HepG2 (cell line): ENCODE measurements around the gene SPOP. TPM values are rescaled to one million over a fixed set of nuclear protein-coding genes. Genes with fewer than 3 reads are reported as not detected.

Source experiments
- AHR ChIP-seq: IDR thresholded peaks from 2 replicates; pipeline ENCODE4 v1.6.1; 2018; ENCODE audit warnings: missing genetic modification reagents, missing compliant biosample characterization
- BRF2 ChIP-seq: sonication (generic); formaldehyde crosslinking; IDR thresholded peaks from 2 replicates; pipeline ENCODE4 v1.8.1; 2022; ENCODE audit warnings: mild to moderate bottlenecking, missing genetic modification reagents
- CBX5 ChIP-seq: sonication (generic); formaldehyde crosslinking; IDR thresholded peaks from 2 replicates; pipeline ENCODE4 v1.4.0; 2020; ENCODE audit warnings: missing genetic modification reagents, borderline replicate concordance
- HIVEP1 ChIP-seq: sonication (generic); formaldehyde crosslinking; IDR thresholded peaks from 2 replicates; pipeline ENCODE4 v1.4.0; 2020; ENCODE audit warnings: mild to moderate bottlenecking, missing genetic modification reagents
- KAT2B ChIP-seq: fragments of 150-350 bp; IDR thresholded peaks from 2 replicates; pipeline ENCODE4 v1.6.1; 2014; ENCODE audit warnings: low read depth, low read length, borderline replicate concordance
- KDM4B ChIP-seq: sonication (generic); formaldehyde crosslinking; IDR thresholded peaks from 2 replicates; pipeline ENCODE4 v1.4.0; 2020; ENCODE audit warnings: missing genetic modification reagents
- NR3C1 ChIP-seq: sonication (generic); formaldehyde crosslinking; IDR thresholded peaks from 2 replicates; pipeline ENCODE4 v1.4.0; 2020; ENCODE audit warnings: missing genetic modification reagents
- PLSCR1 ChIP-seq: sonication (generic); formaldehyde crosslinking; IDR thresholded peaks from 2 replicates; pipeline ENCODE4 v1.5.0; 2020; ENCODE audit warnings: missing genetic modification reagents, mild to moderate bottlenecking, borderline replicate concordance
- RBM22 ChIP-seq: fragments of 200-400 bp; formaldehyde crosslinking; optimal IDR thresholded peaks from 2 replicates; pipeline ENCODE3; 2017; ENCODE audit warnings: mild to moderate bottlenecking, low read length, moderate library complexity
- TBX2 ChIP-seq: sonication (generic); formaldehyde crosslinking; IDR thresholded peaks from 2 replicates; pipeline ENCODE4 v1.5.0; 2020; ENCODE audit warnings: missing genetic modification reagents, mild to moderate bottlenecking, borderline replicate concordance
- ZBTB10 ChIP-seq: sonication (generic); formaldehyde crosslinking; IDR thresholded peaks from 2 replicates; pipeline ENCODE4 v1.4.0; 2020; ENCODE audit warnings: missing genetic modification reagents, borderline replicate concordance
- ZBTB25 ChIP-seq: IDR thresholded peaks from 2 replicates; pipeline ENCODE4 v1.6.1; 2018; ENCODE audit warnings: missing genetic modification reagents
- ZFX ChIP-seq: sonication (generic); formaldehyde crosslinking; IDR thresholded peaks from 2 replicates; pipeline ENCODE4 v1.4.0; 2020; ENCODE audit warnings: mild to moderate bottlenecking, low read depth, missing genetic modification reagents, moderate library complexity
- ZMYM4 ChIP-seq: sonication (generic); formaldehyde crosslinking; IDR thresholded peaks from 2 replicates; pipeline ENCODE4 v1.8.1; 2023; ENCODE audit warnings: mild to moderate bottlenecking, missing genetic modification reagents
- ZNF138 ChIP-seq: sonication (generic); formaldehyde crosslinking; IDR thresholded peaks from 2 replicates; pipeline ENCODE4 v1.5.0; 2020; ENCODE audit warnings: mild to moderate bottlenecking, low read depth, missing genetic modification reagents
- ZNF333 ChIP-seq: sonication (generic); formaldehyde crosslinking; IDR thresholded peaks from 2 replicates; pipeline ENCODE4 v1.4.0; 2020; ENCODE audit warnings: mild to moderate bottlenecking, missing genetic modification reagents, borderline replicate concordance
- ZNF598 ChIP-seq: sonication (generic); formaldehyde crosslinking; IDR thresholded peaks from 2 replicates; pipeline ENCODE4 v1.5.1; 2020; ENCODE audit warnings: mild to moderate bottlenecking, missing genetic modification reagents, borderline replicate concordance
- ZNF772 ChIP-seq: sonication (generic); formaldehyde crosslinking; IDR thresholded peaks from 2 replicates; pipeline ENCODE4 v1.5.0; 2020; ENCODE audit warnings: mild to moderate bottlenecking, missing genetic modification reagents
- ZNF782 ChIP-seq: sonication (generic); formaldehyde crosslinking; IDR thresholded peaks from 2 replicates; pipeline ENCODE4 v1.4.0; 2020; ENCODE audit warnings: missing genetic modification reagents, mild to moderate bottlenecking, borderline replicate concordance
- ZNF883 ChIP-seq: sonication (generic); formaldehyde crosslinking; IDR thresholded peaks from 2 replicates; pipeline ENCODE4 v1.5.1; 2020; ENCODE audit warnings: mild to moderate bottlenecking, missing genetic modification reagents; ENCODE audit errors: not compliant biosample characterization
- ZSCAN21 ChIP-seq: sonication (generic); formaldehyde crosslinking; IDR thresholded peaks from 2 replicates; pipeline ENCODE4 v1.8.0; 2022; ENCODE audit warnings: mild to moderate bottlenecking, missing genetic modification reagents, moderate library complexity, borderline replicate concordance
- polyA plus RNA-seq, 8 experiments: library from polyadenylated mRNA; depleted of rRNA in 3 of 8; stranded (reverse) in 7 of 8; unstranded in 1 of 8; fragments of >200 nt; fragmentation: Illumina TruSeq in 4 of 8; extraction: Trizol in 4 of 8; gene quantifications; 2 replicates each; pipeline versions ENCODE4 v1.2.1 to v1.2.3, GENCODE V29; 2011 to 2016; ENCODE audit warnings: low read depth in 4 of 8, missing spikeins in 1 of 8, mixed read lengths in 1 of 8; ENCODE audit not compliant: insufficient read depth in 1 of 8
- total RNA-seq, 5 experiments: library from RNA; depleted of rRNA; stranded (reverse); fragments of >200 nt; fragmentation: Illumina TruSeq; extraction: Trizol; gene quantifications; 2 replicates each; pipeline ENCODE4 v1.2.3, GENCODE V29; 2016; ENCODE audit warnings: low read depth in 1 of 5
- TF ChIP-seq, protein P1 (sequence below): sonication (generic); formaldehyde crosslinking; conservative IDR thresholded peaks from 2 replicates; pipeline ENCODE4 v1.8.0; 2022; ENCODE audit warnings: missing genetic modification reagents

SPOP gene
- total and polyA plus RNA-seq, 2 of the 13 experiments (the other 11 are each of a cell fraction or from before 2014, with no cell fraction given), result 52.8 to 60.8 TPM

DNA sequence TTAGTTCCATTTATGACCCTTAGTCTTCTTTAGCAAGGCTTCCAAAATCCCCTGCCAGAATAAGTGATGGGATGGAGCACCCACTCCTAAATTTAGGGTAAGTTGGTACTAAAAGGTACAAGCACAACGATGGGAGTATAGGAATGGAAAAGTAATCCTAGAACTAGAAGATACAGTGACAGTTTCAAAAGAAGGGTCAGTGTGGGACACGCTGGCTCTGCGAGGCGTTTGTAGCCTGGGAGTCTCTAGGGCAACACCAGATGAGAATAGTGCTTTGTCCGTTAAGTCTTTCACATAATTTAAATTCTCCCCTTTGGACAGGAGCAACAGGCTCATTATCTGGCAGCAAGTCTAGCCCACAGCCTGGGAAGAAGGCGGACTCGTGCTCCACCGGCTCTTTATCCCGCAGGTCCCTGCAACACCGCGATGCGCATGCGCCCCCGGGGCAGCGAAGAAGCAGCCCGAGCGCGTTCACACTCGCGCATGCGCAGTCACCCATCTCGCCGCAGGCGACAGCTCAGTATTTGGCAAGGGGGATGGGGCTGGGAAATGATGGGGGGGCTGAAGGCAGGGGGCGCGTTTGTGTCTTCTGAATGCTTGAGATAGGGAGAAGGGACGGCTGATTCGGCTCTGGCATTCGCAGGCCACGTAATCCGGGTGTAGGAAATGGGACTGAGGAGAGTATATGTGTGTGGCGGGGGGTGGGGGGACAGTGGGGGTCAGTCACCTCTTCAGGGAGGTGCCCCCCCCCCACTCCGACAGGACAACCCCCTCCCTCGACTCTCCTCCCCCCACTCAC is 564 bp downstream of the SPOP start (continued):
- TF ChIP-seq ZNF772 (CRISPR knock-in tag) (no peak), ZBTB25 (CRISPR knock-in tag) (peak; percentile 8; the same call in 1 of the 2 replicates), ZFX (CRISPR knock-in tag) (no peak), ZBTB10 (CRISPR knock-in tag) (no peak; the same call in 1 of the 2 replicates), NR3C1 (CRISPR knock-in tag) (no peak), ZNF883 (no peak), KDM4B (CRISPR knock-in tag) (no peak), CBX5 (no peak), HIVEP1 (CRISPR knock-in tag) (no peak), PLSCR1 (no peak; the same call in 1 of the 2 replicates), KAT2B (no peak), ZSCAN21 (CRISPR knock-in tag) (no peak), TBX2 (CRISPR knock-in tag) (no peak), RBM22 (peak; percentile 14), ZNF138 (CRISPR knock-in tag) (no peak), ZNF333 (no peak), AHR (CRISPR knock-in tag) (peak; percentile 17; the same call in 1 of the 2 replicates), BRF2 (CRISPR knock-in tag) (no peak), ZNF598 (CRISPR knock-in tag) (no peak), ZNF782 (CRISPR knock-in tag) (no peak), ZMYM4 (CRISPR knock-in tag) (no peak)
- TF ChIP-seq, protein P1, sequence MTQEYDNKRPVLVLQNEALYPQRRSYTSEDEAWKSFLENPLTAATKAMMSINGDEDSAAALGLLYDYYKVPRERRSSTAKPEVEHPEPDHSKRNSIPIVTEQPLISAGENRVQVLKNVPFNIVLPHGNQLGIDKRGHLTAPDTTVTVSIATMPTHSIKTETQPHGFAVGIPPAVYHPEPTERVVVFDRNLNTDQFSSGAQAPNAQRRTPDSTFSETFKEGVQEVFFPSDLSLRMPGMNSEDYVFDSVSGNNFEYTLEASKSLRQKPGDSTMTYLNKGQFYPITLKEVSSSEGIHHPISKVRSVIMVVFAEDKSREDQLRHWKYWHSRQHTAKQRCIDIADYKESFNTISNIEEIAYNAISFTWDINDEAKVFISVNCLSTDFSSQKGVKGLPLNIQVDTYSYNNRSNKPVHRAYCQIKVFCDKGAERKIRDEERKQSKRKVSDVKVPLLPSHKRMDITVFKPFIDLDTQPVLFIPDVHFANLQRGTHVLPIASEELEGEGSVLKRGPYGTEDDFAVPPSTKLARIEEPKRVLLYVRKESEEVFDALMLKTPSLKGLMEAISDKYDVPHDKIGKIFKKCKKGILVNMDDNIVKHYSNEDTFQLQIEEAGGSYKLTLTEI (CRISPR knock-in tag), result no peak
